ENCODE data around the gene PHB1. TPM values are rescaled to one million over a fixed set of nuclear protein-coding genes. Genes with fewer than 3 reads are reported as not detected.

Gene PHB1
- total RNA-seq = 10 to 100 TPM; 24.2 to 31.6 TPM
- 74.0 TPM for polyA plus RNA-seq (2013, experiment 1 of 2)
- 78.4 TPM for polyA plus RNA-seq (2013, experiment 2 of 2)
- total RNA-seq = 30.2 to 444 (median 60.3) reads per million in 172 experiments

GRCh38 chr17:49414622-49415350, at the start of gene PHB1:
Gene PHB1, minus strand, starts transcription at chr17:49414882. Its CDS starts 1,618 bp downstream, at chr17:49413264.
- Mint-ChIP-seq H3K27ac (peak within 1 kb of the TSS; percentile 52), H3K4me1 (ENCODE audit: low read depth) (peaks cover 16% of the 10 kb centered on the region), H3K27me3 (no peaks in the 10 kb centered on the region), H3K4me3 (peak within 1 kb of the TSS; percentile 91), H3K36me3 (ENCODE audit: low read depth) (peaks cover 30% of the 10 kb centered on the region), H3K9me3 (no peaks in the 10 kb centered on the region)
- Histone ChIP-seq H3K27ac (ENCODE audit: low read depth in 1 of 2, low read length in 2 of 2) (peak within 1 kb of the TSS in 1 of 2 donors; percentile 30), H3K27me3 (ENCODE audit: control insufficient read depth in 1 of 2, insufficient read depth in 2 of 2, low read length in 2 of 2) (no peaks in the 10 kb centered on the region), H3K4me1 (ENCODE audit: insufficient read depth, low read length) (peaks cover 19% of the 10 kb centered on the region), H3K9me3 (ENCODE audit: control insufficient read depth in 1 of 2, insufficient read depth in 1 of 2, low read length in 2 of 2) (no peaks in the 10 kb centered on the region), H3K36me3 (ENCODE audit: insufficient read depth, low read length) (peaks cover 34% of the 10 kb centered on the region), H3K4me3 (ENCODE audit: low read length) (peak within 1 kb of the TSS; percentile 87)
- TF ChIP-seq CTCF (IDR thresholded peaks at IDR 0.05) = no peak
- ChIA-PET POLR2A (interaction anchor here (0.6 to 1.3 kb wide), 10 partner anchors 15 to 374 kb away, joined by 3 to 8 read pairs (median 4); partner anchors contain the start of genes FAM117A and KAT7), CTCF (interaction anchor here (0.6 to 1.4 kb wide), 4 partner anchors 99 to 1717 kb away, joined by 3 to 8 read pairs (median 4); no protein-coding TSS in a partner anchor)
- peak; percentile 98 for ATAC-seq (ENCODE audit: poor library complexity)
- peak; percentile 88 to 99 (median 92) for DNase-seq
- intact Hi-C loops (cut with DNase I, micrococcal nuclease) = loop anchor here in 1 of 2 experiments (5.0 to 10.0 kb wide), 4 partner anchors 278 to 580 kb away; partner anchors contain the start of genes CALCOCO2, SLC35B1 and SNF8

- Mint-ChIP-seq H3K4me3 (no peak overlapping the region), H3K4me1 (ENCODE audit: low read depth) (no peaks in the 10 kb centered on the region), H3K9me3 (peaks cover 2% of the 10 kb centered on the region), H3K27ac (no peak overlapping the region), H3K27me3 (peaks cover 86% of the 10 kb centered on the region), H3K36me3 (ENCODE audit: low read depth) (no peaks in the 10 kb centered on the region)
- no peak for DNase-seq
- no peak for ATAC-seq (ENCODE audit: poor library complexity)
- H3K36me3 ChIP-seq (ENCODE audit: insufficient read depth, low read length) = no peaks in the 10 kb centered on the region
- TF ChIP-seq CTCF (IDR thresholded peaks at IDR 0.05) = no peak
- H3K4me1 ChIP-seq (ENCODE audit: insufficient read depth, low read length) = no peaks in the 10 kb centered on the region
- peaks cover 0 to 7% of the 10 kb centered on the region in 2 experiments for H3K9me3 ChIP-seq (ENCODE audit: control insufficient read depth in 1 of 2, insufficient read depth in 1 of 2, low read length in 2 of 2)
- ChIA-PET POLR2A (no interaction called here), CTCF (no interaction called here)
- intact Hi-C loops (cut with DNase I, micrococcal nuclease) = loop anchor here in 1 of 2 experiments (5.0 kb wide), 1 partner anchor 903 kb away; no protein-coding TSS in a partner anchor
- no peak overlapping the region for H3K4me3 ChIP-seq (ENCODE audit: low read length)
- no peak overlapping the region for H3K27ac ChIP-seq (ENCODE audit: low read depth in 1 of 2, low read length in 2 of 2)
- H3K27me3 ChIP-seq (ENCODE audit: control insufficient read depth in 1 of 2, insufficient read depth in 2 of 2, low read length in 2 of 2) = peaks cover 28 to 35% of the 10 kb centered on the region in 2 experiments
These were observed 49.4 kb upstream of the PHB1 start for GRCh38 chr17:49464049-49464448.

- peaks cover 22 to 26% of the 10 kb centered on the region in 2 experiments for H3K27me3 ChIP-seq (ENCODE audit: control insufficient read depth in 1 of 2, insufficient read depth in 2 of 2, low read length in 2 of 2)
- intact Hi-C loops (cut with DNase I, micrococcal nuclease) = loop anchor here in 1 of 2 experiments (5.0 kb wide), 1 partner anchor 906 kb away; no protein-coding TSS in a partner anchor
- H3K36me3 Mint-ChIP-seq (ENCODE audit: low read depth) = no peaks in the 10 kb centered on the region
- no peaks in the 10 kb centered on the region for H3K4me1 Mint-ChIP-seq (ENCODE audit: low read depth)
- H3K4me1 ChIP-seq (ENCODE audit: insufficient read depth, low read length) = no peaks in the 10 kb centered on the region
- H3K4me3 Mint-ChIP-seq = no peak overlapping the region
- ATAC-seq (ENCODE audit: poor library complexity) (no peak), DNase-seq (no peak)
- ChIA-PET CTCF (interaction anchor here (0.8 kb wide), 1 partner anchor 95 kb away, joined by 3 read pairs; no protein-coding TSS in a partner anchor), POLR2A (no interaction called here)
- no peak overlapping the region for H3K27ac Mint-ChIP-seq
- peaks cover 4 to 7% of the 10 kb centered on the region in 2 experiments for H3K9me3 ChIP-seq (ENCODE audit: control insufficient read depth in 1 of 2, insufficient read depth in 1 of 2, low read length in 2 of 2)
- no peaks in the 10 kb centered on the region for H3K36me3 ChIP-seq (ENCODE audit: insufficient read depth, low read length)
- H3K27ac ChIP-seq (ENCODE audit: low read depth in 1 of 2, low read length in 2 of 2) = no peak overlapping the region
- TF ChIP-seq CTCF (IDR thresholded peaks at IDR 0.05) = no peak
- H3K9me3 Mint-ChIP-seq = peaks cover 2% of the 10 kb centered on the region
- no peak overlapping the region for H3K4me3 ChIP-seq (ENCODE audit: low read length)
- peaks cover 77% of the 10 kb centered on the region for H3K27me3 Mint-ChIP-seq
These were observed 46.9 kb upstream of the PHB1 start for GRCh38 chr17:49461580-49461979.
